NOMO-1 treated with DMSO at 0.1 percent for 48 hours (cell line): ENCODE results near the gene KIF21B.

Experiments
- DNase-seq: peaks from one replicate; lab custom pipeline; 2025; ENCODE audit not compliant: unreplicated experiment; lab: John Stamatoyannopoulos, UW

Gene KIF21B

DNA sequence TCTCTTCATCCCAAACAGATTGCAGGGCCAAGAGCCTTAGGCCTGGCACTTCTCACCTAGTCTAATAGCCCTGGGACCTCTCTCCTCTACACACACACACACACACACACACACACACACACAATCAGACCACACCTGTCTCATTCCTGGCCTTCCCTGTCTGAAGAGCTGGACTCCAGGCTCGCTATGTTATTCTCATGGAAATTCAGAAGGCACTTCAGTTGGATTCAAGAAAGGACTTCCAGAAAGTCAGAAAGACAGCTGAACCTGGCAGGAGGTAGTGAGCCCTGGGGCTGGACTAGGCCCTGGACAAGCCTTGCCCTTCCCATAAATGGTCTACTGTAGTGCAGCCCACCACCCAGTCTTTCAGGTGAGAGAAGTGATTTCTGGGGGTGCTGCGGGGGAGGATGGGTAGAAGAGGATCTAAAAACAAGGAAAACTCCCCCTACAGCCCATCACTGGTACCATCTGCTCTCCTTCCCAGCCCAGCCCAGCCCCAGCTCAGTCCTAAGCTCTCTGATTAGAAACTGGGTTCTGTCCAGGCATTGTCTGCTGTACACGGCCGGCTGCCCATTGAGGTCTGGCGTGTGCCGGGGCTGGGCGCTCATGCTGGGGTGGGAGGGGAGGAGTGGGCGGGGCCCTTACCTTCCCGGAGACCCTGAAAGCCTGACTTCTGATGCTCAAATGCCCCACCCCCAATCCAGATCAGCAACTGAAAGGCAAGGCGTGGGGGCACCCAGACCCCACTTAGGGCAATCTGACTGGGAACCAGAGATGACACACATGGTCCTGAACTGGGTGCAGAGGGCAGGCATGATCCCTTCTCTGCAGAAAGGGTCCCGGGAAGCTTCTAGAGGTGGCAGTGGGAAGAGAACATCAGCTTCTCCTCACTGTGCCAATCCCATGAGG is 2.5 kb downstream of the KIF21B start:
- DNase-seq: peak; percentile 32

- peak; percentile 54 for DNase-seq
Observed at GRCh38 chr1:201020040-201020591, 3.4 kb downstream of the KIF21B start.

GRCh38 chr1:201019321-201019977 is 4.1 kb downstream of the KIF21B start:
- peak; percentile 96 for DNase-seq

DNA sequence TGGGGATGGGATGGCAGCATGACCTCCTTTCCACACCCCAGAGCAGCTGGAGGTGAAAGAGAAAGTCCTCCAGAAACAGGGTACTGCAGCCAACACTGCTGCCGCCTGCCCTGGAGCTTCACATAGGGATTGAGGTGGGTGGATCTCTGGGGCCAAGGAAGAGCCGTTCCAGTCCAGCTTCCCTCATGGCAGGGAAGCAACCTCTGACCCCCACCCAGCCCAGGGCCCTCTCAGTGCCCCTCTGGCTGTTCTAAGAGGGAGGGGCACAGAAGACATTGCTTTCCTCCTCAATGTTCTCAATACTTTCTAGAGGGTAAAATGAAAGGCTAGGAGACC is 5.7 kb downstream of the KIF21B start:
- no peak for DNase-seq

GRCh38 chr1:201016943-201017827 is 6.3 kb downstream of the KIF21B start:
- no peak for DNase-seq

DNA sequence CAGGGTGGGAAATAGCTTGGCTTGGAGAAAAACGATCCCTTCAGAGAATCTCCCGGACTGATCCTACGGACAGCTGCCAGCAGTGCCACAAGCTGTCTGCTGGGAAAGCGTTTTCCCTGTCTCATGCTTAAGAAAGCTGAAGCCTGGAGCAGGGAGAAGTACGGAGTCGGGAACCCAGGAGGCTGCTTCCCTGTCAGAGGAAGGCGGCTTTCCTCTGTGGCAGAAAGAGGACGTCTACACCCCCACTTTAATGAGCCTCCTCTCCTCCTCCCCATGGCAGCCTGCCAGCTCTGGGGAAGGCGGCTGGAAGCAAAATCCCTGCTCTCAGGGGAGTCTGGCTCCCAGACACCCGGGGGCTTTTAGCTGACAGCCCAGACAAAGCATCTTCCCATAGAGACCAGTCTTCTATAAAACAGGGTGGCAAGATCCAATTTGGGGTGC is 7.3 kb downstream of the KIF21B start:
- no peak for DNase-seq

- DNase-seq: peak; percentile 39
Observed at GRCh38 chr1:201015551-201016091, 7.9 kb downstream of the KIF21B start.

- no peak for DNase-seq
Observed at GRCh38 chr1:201014816-201015200, 8.7 kb downstream of the KIF21B start.

- no peak for DNase-seq
Observed at GRCh38 chr1:201013991-201014815, 9.3 kb downstream of the KIF21B start.

GRCh38 chr1:201013031-201013485 is 10.5 kb downstream of the KIF21B start:
- peak; percentile 83 for DNase-seq

DNA sequence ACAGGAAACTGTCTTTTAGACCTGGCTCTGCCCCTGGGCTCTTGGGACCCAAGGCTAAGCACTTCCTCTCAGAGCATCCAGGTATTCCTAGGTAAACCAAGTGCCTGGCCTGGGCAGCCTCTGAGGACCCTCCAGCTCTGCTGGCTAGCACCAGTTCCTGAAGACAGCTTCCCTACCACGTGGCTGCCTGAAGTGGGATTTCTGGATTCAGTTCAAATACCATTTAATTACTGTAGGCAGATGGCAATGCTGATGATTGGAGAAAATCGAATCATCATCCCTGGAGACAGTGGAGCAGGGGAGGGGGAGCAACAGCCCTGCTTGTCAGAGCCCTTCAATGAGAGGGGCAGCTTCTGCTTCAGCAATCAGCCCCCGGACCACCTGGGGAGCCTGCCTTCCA is 11.9 kb downstream of the KIF21B start:
- no peak for DNase-seq

- DNase-seq: no peak
Observed at GRCh38 chr1:201009962-201010645, 13.4 kb downstream of the KIF21B start.

- no peak for DNase-seq
Observed at GRCh38 chr1:201008666-201009360, 14.7 kb downstream of the KIF21B start.

GRCh38 chr1:201007481-201007880 is 16.0 kb downstream of the KIF21B start:
- DNase-seq: no peak

- DNase-seq: no peak
Observed at GRCh38 chr1:201006450-201006849, 17.1 kb downstream of the KIF21B start.

DNA sequence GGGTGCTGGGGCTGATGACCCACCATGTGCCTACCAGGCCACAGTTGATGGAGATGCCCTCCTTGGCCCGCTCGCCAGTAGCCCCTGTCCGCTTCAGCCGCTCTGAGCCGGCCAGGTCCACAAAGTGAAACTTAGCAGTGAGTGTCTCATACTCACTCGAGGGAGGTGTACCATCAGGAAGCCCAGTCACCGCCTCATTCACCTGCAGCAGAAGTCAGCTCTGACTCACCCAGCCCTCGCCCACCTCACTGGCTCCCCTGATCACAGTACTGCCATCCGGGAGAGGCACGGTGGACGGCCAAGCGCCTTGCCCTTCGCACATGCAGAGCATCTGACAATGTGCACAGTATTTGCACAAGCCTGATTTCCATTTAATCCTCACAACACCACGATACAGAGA is 18.8 kb downstream of the KIF21B start:
- no peak for DNase-seq

DNA sequence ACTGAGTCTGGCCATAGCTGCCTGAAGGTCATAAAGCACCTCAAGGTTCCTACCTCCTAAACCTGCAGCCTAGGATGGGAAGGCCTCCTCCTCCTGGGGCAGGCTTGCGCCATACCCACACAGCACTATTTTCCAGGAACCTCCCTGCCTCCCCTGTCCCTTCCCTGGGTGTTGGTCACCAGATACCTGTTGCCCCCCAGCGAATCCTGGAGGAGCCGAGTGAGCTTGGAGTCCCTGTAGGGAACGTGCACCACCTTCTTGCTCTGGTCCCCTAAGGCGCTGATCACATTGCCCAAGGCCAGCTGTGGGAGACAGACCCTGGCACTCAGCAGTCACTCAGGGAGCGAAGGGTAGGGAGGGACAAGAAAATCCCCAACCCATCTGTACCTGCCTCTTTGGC is 19.4 kb downstream of the KIF21B start:
- no peak for DNase-seq

GRCh38 chr1:201002510-201002909 is 21.0 kb downstream of the KIF21B start:
- no peak for DNase-seq

- DNase-seq: no peak
Observed at GRCh38 chr1:201001962-201002361, 21.6 kb downstream of the KIF21B start.
